Activated CD8-positive, alpha-beta memory T cell treated with anti-CD3 and anti-CD28 coated beads for 4 hours (primary cell): Measurements from ENCODE around the gene COL4A6.
"Not testable (repeated sequence)": the region's sequence is repeated elsewhere in the genome, so short reads cannot be mapped to it uniquely, and the experiment has no call there.

Source experiments
- DNase-seq, 2 donors: peaks; one replicate each; pipeline ENCODE4 v3.0.0-alpha.2; 2020; ENCODE audit warnings: low read depth in 2 of 2

The COL4A6 gene

GRCh38 chrX:108438110-108438623, at the start of gene COL4A6:
TSS of gene COL4A6 (minus strand) at chrX:108438422. CDS start at chrX:108438196, 226 bp downstream.
- no peak for DNase-seq

DNA sequence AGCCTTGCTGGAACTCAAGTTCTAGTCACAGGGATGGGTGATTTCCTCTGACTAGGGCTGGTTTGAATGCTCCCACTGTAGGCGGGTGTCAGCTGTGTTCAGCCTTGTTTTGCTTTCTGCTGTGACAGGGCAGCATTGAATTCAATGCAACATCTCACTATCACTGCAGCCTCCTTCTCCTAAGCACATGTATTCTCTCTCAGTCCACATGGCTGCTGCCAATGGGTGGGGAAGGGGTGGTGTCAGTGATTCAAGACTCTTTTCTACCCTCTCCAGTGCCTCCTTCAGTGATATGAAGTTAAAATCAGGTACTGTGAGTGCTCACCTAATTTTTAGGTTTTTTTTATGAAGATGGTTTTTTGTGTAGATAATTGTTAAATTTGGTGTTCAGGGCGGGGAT, 47.7 kb upstream of the COL4A6 start:
- DNase-seq: no peak

DNA sequence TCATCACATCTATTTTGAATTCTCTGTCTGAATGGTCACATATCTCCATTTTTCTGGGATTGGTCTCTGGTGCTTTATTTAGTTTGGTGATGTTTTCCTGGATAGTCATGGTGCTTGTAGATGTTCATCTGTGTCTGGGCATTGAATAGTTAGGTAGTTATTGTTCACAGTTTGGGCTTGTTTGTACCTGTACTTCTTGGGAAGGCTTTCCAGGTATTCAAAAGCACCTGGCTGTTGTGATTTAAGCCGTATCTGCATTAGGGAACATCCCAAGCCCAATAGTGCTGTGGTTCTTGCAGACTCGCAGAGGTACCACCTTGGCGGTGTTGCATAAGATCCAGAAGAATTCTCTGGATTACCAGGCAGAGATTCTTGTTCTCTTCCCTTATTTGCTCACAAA, 46.0 kb upstream of the COL4A6 start:
- DNase-seq: no peak

DNA sequence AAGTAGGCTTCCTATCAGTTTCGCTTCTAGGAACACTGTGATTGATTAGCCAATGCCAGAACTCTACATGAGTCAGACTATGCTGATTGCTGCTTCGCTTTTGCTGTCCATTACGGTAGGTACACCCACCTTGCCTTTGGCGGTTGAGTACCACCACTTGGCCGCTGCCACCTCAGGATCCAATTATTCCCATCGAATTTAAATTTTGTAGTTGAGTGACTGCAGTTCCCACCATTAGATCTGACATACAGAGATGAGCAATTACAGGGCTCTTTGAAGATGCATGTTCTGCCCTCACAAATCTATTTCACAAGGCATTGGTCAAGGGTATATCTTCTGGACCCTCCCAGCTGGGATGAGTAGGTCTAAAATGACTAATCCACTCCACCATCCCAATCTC, 43.3 kb upstream of the COL4A6 start:
- not testable (repeated sequence) for DNase-seq

DNA sequence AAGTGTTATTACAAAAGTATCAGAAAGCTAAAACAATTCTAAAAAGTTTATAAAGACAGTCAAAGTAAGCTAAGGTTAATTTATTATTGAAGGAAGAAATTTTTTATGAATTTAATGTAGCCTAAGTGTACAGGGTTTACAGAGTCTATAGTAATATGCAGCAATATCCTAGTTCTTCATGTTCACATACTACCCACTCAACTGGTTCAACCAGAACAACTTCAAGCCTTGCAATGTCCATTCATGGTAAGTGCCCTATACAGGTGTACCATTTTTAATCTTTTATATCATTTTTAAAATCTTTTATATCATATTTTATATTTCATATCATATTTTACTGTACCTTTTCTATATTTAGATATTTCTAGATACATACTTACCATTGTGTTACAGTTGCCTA, 35.8 kb upstream of the COL4A6 start:
- DNase-seq: no peak

DNA sequence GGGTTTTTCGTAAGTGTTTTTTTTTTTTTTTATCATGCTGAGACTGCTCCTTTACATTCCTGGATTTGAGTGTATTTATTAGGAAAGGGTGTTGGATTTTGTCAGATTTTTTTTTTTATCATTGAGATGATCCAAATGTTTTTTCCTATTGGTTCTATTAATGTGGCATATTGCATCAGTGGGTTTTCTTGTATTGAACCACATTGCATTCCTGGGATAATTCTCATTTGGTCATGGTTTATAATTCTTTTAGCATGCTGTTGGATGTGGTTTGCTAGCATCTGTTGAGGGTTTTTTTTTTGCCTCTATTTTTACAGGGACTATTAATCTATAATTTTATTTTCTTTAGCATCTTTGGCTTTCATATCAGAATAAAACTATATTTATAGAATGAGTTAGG, 30.3 kb upstream of the COL4A6 start:
- no peak for DNase-seq

DNA sequence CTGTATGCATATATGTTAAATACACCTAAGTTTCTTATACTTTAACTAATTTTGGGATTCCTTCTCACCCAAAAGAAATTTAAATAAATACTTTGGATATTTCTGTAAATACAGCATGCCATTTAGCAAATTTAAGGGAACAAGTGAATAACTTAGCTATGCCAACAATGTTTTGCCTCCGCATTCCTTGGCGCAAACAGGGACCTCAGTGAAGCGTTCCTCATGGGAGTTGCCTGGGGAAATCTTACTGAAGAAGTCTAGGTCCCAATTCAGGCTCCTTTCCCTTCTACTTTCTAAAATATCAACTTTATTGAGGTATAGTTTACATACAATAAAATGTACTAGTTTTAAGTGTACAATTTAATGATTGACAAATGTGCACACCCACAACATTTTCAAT, 26.4 kb upstream of the COL4A6 start:
- no peak for DNase-seq

- DNase-seq: no peak
Observed at GRCh38 chrX:108456971-108457477, 18.8 kb upstream of the COL4A6 start.

DNA sequence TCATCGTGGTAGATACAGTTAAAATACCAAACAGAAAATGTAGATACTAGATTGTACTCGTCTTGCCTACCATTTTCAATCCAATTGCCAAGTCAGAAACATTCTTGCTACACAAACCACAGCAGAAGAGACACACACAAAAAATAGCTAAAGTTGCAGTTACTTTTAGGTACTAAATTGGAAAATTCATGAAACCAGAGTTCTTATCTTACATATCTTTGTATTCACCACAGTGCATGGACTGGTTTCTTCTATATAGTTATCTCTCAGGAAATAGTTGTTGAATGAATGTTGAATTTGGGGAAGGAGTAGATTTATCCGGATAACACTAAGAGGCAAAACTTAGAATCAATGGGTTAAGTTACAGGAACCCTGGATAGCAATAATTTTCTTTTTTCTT, 15.6 kb upstream of the COL4A6 start:
- DNase-seq: no peak

DNA sequence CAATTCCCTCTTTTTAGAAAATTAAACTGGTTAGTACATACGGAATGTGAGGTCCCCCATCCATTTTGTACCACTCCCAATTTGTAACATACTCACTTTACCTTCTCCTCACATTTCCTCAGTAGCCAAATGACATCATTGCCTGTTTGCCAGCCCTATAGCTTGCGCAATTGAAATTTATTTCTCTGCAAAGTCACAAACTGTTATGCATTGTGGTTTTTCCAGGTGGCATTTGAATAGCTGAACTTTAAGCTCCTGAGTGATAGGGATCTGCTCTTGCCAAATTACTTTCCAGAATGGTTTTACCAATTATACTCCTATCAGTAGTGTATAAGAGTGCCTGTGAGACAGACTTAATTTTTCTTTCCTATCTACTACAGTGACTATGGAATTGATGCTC, 9.1 kb upstream of the COL4A6 start:
- no peak for DNase-seq

DNA sequence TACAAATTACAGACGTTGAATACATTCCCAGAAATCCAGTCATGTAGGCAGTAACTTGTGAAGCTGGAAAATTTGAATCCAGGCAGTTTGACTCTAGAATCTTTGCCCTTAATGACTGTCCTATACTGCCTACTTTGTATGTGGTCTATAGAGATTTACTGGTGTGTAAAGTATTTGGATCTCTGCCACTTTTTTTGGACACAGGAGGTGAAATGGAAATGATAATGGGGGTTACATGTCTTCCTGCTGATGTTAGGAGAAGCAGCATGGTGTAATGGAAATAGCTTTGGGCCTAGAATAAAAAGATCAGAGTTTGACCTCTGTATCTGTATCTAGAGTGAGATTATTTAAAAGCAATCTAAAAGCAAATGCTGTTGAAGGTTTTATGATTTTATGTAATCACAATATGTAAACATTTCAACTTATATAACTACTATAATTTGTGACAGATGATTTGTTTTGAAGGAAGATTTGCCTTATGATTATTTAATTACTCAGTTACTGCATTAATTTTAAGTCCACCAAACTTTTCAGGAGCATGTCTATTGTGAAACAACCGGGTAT, 4.8 kb upstream of the COL4A6 start:
- no peak for DNase-seq

- no peak for DNase-seq
Observed at GRCh38 chrX:108439961-108440696, 1.9 kb upstream of the COL4A6 start.

DNA sequence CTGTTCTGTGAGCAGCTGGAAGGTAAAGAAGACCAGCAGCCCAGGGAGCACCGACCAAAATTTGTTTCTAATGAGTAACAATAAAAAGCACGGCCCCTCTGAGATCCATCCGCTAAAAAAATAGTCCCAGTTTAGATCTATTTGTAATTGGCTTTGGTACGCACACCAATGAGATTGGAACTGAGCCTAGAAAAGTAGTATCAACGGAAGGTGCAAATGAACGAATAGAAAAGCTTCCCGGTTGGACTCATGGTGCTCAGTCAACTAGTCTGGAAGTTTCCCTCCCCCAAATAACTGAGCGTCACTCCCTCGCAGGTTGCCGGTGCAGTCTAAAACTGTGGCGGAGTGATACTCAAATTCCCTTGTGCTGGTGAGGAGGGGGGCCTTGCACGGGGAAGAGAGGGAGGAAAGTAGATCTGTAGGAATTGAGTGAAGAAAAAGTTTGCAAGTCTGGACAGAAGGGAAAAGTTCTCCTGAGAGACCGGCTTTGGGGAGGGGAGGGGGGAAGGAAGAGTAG, 1.3 kb upstream of the COL4A6 start, which contains the start of gene COL4A5:
Gene COL4A5, plus strand, starts transcription at position 413 of the 517 bp plus-strand sequence. CDS start 288 bp downstream, outside the sequence.
- DNase-seq: no peak

- DNase-seq: no peak
Observed at GRCh38 chrX:108437349-108438109, 693 bp downstream of the COL4A6 start.

GRCh38 chrX:108435261-108435660, 3.0 kb downstream of the COL4A6 start:
- no peak for DNase-seq

DNA sequence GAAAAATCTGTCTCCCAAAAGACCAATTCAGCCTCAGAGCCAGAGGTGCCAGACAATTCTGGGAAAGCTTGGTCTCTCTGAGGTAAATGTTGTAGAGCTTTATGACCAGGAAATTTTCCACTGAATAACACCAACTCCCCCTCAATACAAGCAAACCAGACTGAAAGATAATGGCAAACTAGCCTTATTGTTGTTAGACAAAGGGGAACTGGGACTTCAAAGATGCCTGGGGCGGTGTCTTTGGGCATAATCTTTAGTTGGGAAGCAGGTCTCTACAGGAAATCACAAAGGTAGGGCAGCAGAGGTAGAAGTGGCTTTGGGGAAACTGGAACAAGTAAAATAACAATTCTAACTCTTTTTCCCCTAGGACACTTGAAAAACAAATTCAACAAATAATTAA, 12.0 kb downstream of the COL4A6 start:
- no peak for DNase-seq

- DNase-seq: no peak
Observed at GRCh38 chrX:108420481-108420880, 17.7 kb downstream of the COL4A6 start.

GRCh38 chrX:108419401-108419800, 18.8 kb downstream of the COL4A6 start:
- no peak for DNase-seq

DNA sequence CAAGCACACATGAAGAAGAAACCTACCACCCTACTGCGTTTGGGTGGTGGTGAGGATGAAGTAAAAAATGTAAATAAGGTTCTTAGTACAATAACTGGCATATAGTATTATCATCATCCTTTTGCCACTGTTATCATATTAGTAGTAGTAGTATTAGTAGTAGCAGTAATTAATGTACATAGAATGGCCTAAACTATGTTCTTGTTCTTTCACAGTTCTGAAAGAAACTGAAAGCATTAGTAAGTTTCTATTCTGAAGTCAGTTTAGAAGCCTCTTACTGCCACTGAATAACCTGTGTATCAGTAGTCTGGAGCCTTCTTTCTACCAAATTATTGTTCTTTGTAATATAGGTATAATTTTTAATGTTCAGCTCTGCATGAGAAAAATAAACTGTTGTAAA, 21.0 kb downstream of the COL4A6 start:
- DNase-seq: no peak

DNA sequence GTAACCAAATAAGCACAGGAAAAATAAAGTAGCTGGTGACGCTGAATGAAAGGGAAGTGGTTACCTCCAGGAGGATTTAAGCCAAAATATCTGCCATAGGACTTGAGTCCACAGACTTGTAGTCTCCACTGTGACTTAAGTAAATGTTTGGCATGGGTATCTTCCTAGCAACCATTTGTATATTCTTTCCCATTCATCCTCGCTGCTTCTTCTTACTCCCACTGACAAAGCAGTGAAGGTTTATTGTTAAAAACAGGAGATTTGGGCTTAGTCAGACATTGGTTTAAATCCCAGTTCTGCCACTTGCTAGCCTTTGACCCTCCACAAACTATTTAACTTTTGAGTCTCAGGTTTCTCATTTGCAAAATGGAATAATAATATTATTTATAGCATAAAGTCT, 22.3 kb downstream of the COL4A6 start:
- DNase-seq: no peak

GRCh38 chrX:108415146-108415545, 23.1 kb downstream of the COL4A6 start:
- DNase-seq: no peak

GRCh38 chrX:108412783-108413182, 25.4 kb downstream of the COL4A6 start:
- no peak for DNase-seq
